ENCODE data around the gene CST3.

The CST3 gene

GRCh38 chr20:23587631-23588030, 50.1 kb downstream of the CST3 start:
- Histone ChIP-seq H3K36me3 (ENCODE audit: control insufficient read depth, insufficient read depth, low read length) (no peaks in the 10 kb centered on the region), H3K4me3 (replicated peaks; ENCODE audit: low read depth, low read length) (no peak overlapping the region), H3K27me3 (replicated peaks; ENCODE audit: control insufficient read depth, insufficient read depth, low read length) (no peaks in the 10 kb centered on the region; the same call in 1 of the 2 replicates)
- DNase-seq (ENCODE audit: extremely low read depth, insufficient read length), result no peak
- TF ChIP-seq CTCF (IDR thresholded peaks at IDR 0.05; ENCODE audit: insufficient read depth, low read length, poor library complexity, severe bottlenecking), result no peak

- no peaks in the 10 kb centered on the region for H3K36me3 ChIP-seq (ENCODE audit: control insufficient read depth, insufficient read depth, low read length)
- no peak for TF ChIP-seq CTCF (IDR thresholded peaks at IDR 0.05; ENCODE audit: insufficient read depth, low read length, poor library complexity, severe bottlenecking)
- no peaks in the 10 kb centered on the region; the same call in 1 of the 2 replicates for H3K27me3 ChIP-seq (replicated peaks; ENCODE audit: control insufficient read depth, insufficient read depth, low read length)
- DNase-seq (ENCODE audit: extremely low read depth, insufficient read length), result no peak
- H3K4me3 ChIP-seq (replicated peaks; ENCODE audit: low read depth, low read length), result no peak overlapping the region
These were observed 50.8 kb downstream of the CST3 start for GRCh38 chr20:23586735-23587525.

GRCh38 chr20:23585808-23586734, 51.7 kb downstream of the CST3 start:
- no peak for DNase-seq (ENCODE audit: extremely low read depth, insufficient read length)
- no peak overlapping the region for H3K4me3 ChIP-seq (replicated peaks; ENCODE audit: low read depth, low read length)
- H3K36me3 ChIP-seq (ENCODE audit: control insufficient read depth, insufficient read depth, low read length), result no peaks in the 10 kb centered on the region
- no peak for TF ChIP-seq CTCF (IDR thresholded peaks at IDR 0.05; ENCODE audit: insufficient read depth, low read length, poor library complexity, severe bottlenecking)
- no peaks in the 10 kb centered on the region; the same call in 1 of the 2 replicates for H3K27me3 ChIP-seq (replicated peaks; ENCODE audit: control insufficient read depth, insufficient read depth, low read length)

- no peak for DNase-seq (ENCODE audit: extremely low read depth, insufficient read length)
- no peaks in the 10 kb centered on the region for H3K36me3 ChIP-seq (ENCODE audit: control insufficient read depth, insufficient read depth, low read length)
These were observed 52.3 kb downstream of the CST3 start for GRCh38 chr20:23585449-23585807.

More at GRCh38 chr20:23585449-23585807, 52.3 kb downstream of the CST3 start:
- Histone ChIP-seq H3K4me3 (replicated peaks; ENCODE audit: low read depth, low read length) (no peak overlapping the region), H3K27me3 (replicated peaks; ENCODE audit: control insufficient read depth, insufficient read depth, low read length) (no peaks in the 10 kb centered on the region; the same call in 1 of the 2 replicates)
- TF ChIP-seq CTCF (IDR thresholded peaks at IDR 0.05; ENCODE audit: insufficient read depth, low read length, poor library complexity, severe bottlenecking), result no peak
